ENCODE results near the gene COL3A1.
A peak's percentile ranks its signal among the peaks of the same experiment; 100 is the strongest.

COL3A1 gene

DNA sequence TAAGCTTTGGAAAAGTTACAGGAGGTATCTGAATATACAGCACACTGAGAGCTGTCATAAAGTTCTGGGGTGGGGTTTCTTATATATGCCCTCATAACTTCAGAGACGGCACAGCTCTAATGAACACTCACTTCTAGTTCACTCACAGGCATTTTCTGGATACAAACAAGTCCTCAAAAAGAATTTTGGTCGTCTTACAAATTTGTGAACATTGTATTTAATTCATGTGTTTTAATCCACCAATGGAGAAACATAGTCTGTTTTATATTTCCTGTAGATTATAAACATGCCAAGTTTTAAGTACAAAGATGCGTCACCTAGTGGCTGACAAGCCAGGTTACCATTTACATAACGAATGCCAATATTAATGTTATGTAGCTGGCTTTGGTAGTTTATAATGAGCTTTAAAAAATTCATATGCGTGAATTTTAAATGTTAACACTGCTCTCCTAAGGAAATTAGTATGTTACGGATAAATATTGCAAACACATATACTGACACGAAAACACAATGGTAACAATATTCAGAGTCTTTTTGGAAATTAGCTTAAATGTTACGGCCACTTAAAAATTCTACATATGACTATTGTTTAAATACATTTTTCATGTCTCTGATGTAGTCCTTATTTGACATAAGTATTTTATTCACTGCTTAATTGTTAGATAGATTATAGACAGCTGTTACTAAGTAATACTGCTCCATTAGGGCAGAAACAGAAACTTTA is 2.5 kb downstream of the COL3A1 start:
- peak; percentile 2 for DNase-seq

DNA sequence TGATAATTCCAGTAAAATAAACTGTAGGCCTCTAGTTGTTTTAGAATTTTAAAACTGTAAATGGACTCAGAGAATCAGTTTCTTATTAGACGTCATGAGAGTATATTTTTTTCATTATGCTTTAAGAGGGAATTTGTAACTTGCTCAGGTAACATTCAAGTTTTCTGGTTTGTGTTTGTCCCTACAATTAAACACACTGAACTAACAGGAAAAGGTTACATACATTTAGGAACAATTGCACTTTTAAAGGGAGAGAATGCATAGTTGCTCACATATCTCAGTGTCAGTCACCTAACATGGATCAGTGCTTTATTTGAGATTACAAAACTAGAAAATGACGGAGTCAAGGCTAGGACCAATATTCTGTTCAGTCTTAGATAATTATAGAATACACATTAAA is 3.1 kb downstream of the COL3A1 start:
- no peak for DNase-seq

DNA sequence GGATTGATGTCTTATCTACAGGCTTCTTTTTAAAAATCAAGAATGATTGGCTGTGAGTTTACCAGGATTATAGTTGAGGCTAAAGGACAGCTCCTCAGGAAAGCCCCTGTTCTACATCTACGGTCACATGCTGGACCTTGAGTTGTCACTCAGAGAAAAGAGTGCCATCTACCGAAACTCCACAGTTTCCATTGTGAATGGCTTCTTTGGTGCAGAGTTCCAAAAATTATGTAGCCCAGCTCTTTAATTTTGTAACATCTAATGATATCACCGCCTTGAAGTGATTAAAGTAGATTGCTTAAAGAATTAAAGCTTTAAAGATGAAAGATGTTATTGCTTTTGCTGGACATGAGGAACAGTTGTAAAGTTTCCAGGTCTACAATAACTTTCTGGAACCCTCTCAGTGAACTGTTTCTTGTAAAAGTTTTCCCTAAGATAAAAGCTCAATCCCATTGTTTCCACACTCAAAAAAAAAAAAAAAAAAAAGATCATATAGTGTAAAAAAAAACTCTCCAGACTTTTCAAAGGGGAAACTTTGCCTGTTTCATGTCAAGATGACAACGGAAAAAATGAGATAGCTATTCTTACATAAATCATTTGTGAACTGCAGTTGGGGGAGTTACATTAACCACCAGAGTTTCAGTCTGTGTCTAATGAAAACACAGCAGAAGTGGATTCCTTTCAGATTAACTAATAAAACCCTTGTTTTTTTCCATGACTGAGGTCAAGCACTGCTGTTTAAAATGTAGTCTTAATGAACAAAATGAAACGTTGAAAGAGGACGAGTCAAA is 4.3 kb downstream of the COL3A1 start:
- DNase-seq = peak; percentile 50

DNA sequence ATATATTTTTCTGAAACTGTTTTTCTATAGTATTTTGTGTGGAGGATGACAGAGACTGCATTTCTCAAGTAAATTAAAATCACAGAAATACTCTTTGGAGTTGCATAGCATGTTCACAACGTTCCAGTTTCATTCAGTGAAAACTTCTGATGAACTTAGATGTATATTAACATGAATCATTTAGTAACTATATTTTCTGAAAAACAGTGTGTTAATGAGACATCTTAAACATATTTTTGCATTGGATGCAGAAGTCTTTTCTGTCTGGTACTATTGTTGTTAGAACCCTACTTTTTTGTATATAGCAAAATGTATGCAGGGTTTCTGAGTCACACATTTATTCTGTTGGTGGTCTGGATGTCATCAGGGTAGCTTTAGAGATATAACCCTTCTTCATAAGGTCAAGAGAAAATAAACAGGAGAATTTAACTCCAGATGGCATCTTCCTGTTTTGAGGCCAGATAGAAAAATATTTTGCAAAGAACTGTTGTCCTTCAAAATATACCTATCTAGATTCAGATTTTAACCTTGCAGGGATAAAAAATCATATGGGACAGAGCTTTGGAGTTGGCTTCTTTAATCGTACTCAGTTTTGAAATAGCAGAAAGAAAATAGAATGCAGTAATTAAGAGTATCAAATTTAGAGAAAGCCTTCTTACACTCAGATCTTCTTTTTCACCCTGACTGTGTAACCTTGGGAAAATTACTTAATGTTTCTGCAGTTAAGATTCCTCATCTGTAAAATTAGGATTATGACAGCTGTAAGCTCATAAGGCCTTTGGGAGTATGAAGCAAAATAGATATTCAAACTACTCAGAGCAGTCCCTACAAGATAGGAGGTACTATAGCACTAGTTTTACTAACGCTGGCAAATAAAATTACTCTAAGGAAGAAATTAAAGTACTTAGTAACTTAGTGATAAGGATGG is 5.3 kb downstream of the COL3A1 start:
- no peak for DNase-seq

DNA sequence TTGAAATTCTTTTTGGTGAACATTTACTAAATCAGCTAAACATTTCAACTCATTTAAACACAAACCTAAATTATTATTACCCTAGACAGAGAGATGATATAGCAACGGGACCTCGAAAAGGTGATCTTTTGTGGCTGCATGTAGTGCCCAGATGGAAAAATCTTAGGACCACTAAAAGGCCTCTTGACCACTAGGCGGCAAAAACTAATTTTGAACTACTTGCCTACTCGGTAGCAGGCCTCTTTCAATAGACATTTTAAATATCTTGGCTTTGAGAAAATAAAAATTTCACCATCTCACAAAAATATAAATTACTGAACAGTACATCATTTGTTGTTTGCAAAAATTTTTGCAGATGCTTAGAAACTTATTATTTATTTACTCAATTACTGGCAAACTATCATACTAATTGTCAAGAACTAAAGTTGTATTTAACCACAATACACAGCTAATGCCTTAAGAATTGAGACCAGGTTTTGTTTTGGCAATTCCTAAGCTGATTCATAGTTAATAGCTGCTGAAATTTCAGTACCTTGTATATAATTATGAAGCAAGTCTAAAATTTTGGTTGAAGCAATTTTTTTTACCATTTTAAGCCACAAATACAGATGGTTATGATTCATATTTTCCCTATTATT is 9.4 kb downstream of the COL3A1 start:
- DNase-seq = peak; percentile 12

DNA sequence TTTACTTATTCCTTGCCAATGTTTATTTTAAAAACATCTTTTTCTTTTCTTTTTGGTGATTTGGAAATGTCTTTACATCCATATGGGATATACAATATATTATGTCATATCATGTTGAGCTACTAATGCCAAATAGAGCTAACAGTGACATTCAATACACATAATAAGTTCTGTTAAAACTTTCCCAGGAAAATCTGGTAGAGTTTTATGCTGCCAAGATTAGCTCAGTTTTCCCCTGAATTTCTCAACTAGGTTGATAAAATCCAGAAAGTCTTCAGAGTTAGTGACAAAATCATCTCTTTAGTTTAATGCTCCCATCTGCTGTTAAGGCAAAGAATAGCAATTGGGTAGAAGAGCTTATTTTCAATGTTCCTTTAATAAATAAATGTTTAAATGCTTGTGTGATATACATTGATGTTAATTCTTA is 9.9 kb downstream of the COL3A1 start:
- DNase-seq = peak; percentile 4

DNA sequence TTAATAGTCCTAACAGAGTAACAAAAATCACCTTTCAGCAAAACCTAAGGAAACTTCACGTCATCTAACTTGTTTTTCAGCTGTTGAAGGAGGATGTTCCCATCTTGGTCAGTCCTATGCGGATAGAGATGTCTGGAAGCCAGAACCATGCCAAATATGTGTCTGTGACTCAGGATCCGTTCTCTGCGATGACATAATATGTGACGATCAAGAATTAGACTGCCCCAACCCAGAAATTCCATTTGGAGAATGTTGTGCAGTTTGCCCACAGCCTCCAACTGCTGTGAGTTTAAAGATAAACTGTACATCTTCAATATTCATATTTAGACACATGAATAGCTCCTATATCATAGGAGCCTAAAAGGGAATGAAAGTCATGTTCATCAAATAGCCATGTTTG is 10.5 kb downstream of the COL3A1 start:
- no peak for DNase-seq

DNA sequence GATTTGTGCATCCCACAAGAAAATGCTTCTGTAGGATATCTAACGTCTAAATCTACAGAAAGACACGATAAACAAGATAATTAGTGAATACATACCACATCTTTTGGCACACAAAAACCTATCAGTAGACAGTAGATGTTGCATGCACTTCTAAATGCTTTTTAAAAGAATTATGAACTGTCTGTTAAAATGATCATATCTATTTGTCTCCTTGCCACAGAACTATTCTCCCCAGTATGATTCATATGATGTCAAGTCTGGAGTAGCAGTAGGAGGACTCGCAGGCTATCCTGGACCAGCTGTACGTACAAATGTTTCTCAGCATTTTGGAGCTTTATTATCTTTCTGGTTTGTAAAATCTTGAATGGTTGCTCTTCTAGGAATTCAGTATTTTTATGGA is 12.7 kb downstream of the COL3A1 start:
- DNase-seq = no peak

DNA sequence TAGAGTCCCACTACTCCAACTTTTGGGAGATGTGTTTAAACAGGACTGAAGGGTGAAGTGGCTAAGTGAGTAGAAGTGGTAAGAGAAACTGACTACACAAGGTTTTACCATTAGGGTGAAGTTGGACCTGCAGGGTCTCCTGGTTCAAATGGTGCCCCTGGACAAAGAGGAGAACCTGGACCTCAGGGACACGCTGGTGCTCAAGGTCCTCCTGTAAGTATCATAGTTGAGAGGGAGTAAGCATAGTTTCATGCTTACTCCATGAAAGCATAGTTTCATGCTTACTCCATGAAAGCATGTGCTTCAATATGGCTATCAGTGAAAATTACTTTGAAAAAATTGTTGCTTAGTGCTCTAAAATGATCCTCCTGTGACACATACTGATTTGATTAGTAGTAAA is 19.1 kb downstream of the COL3A1 start:
- no peak for DNase-seq

DNA sequence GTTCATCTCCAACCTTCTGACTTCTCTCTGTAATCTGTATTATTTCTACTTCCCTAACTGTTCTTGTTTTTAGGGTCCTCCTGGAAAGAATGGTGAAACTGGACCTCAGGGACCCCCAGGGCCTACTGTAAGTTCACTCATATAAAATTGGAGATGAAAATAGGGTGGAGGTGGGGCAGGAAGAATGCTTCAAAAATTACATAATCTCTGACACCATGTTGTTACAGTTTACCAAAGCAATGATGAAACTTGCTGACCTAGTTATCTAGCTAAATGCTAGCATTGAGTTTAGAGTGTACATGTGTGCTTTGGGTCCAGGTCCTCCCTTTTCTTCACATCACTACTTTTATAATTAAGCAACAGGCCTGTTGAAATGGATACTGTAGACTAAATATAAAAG is 23.1 kb downstream of the COL3A1 start:
- no peak for DNase-seq

DNA sequence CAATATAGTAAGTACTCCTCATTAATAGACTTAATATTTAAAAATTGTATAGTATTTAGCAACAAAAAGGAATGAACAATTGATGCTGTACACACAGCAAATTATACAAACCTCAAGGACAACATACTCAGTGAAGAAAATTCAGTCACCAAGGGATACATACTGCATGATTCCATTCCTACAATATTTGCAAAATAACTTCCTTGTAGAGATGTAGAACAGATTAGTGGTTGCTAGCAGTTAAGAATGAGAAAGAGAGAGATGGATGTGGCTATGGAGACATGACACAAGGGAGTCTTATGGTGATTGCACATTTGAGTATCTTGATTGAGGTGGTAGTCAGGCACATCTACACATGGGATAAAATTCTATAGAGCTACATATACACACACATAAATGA is 26.0 kb downstream of the COL3A1 start:
- DNase-seq = no peak

DNA sequence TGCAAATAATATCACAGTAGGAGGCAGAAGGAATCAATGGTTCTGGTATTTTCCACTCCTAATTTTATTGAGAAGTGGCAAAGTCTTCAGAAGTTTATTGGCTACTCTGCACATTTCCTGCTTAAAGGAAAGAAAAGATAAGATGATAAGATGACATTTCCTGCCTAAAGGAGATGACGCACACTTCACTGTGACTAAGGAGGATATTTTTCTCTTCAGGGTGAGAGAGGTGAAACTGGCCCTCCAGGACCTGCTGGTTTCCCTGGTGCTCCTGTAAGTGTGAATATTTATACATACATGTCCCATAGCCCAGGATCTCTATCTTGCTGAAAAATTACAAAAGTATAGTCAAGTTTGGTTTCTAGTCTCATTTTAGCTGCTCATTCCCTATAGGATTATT is 27.9 kb downstream of the COL3A1 start:
- DNase-seq = no peak

DNA sequence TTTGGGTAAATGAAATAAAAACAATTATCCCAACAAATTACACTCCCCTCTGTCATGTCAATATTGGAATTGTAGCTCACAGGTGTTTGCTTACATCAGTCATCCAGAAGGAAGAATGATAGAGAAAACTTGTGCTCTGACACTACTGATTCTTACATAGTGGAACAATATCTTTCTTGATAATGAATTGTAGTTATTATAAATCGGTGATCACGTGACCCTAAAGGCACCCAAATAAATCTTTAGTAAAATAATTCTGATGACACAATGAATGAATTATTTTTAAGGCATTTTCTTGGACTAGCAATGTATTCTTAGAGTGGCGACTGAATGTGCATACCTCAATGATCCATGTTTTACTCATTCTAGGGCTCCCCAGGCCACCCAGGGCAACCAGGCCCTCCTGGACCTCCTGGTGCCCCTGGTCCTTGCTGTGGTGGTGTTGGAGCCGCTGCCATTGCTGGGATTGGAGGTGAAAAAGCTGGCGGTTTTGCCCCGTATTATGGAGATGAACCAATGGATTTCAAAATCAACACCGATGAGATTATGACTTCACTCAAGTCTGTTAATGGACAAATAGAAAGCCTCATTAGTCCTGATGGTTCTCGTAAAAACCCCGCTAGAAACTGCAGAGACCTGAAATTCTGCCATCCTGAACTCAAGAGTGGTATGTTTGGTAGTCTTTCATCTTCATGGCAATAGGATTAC is 34.5 kb downstream of the COL3A1 start:
- peak; percentile 34 for DNase-seq

DNA sequence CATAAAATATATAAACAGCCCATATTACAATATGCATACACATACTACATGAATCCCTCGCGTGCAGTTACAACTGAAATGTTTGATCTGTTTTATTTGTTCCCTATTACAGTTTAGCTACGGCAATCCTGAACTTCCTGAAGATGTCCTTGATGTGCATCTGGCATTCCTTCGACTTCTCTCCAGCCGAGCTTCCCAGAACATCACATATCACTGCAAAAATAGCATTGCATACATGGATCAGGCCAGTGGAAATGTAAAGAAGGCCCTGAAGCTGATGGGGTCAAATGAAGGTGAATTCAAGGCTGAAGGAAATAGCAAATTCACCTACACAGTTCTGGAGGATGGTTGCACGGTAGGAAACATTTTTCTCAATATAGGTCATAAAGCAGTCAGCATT is 36.4 kb downstream of the COL3A1 start:
- no peak for DNase-seq

DNA sequence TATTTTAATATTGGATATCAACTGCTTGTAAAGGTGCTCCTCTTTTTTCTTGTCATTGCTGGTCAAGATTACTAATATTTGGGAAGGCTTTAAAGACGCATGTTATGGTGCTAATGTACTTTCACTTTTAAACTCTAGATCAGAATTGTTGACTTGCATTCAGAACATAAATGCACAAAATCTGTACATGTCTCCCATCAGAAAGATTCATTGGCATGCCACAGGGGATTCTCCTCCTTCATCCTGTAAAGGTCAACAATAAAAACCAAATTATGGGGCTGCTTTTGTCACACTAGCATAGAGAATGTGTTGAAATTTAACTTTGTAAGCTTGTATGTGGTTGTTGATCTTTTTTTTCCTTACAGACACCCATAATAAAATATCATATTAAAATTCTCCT is 38.2 kb downstream of the COL3A1 start:
- DNase-seq = no peak

DNA sequence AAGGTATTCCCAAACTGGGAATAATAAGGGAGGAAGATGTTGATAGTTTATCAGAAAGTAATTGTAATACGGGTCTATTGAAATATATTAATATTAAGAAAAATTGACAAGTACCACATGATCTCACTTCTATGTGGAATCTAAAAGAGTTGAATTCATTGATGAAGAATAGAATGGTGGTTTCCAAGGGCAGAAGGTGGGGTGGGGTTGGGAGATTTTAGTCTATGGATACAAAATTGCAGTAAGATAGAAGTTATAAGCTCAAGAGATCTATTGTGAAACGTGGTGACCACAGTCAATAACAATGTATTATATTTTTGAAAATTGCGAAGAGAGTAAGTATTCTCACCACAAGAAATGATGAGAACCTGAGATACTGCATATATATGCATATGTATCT is 38.9 kb downstream of the COL3A1 start:
- no peak for DNase-seq

DNA sequence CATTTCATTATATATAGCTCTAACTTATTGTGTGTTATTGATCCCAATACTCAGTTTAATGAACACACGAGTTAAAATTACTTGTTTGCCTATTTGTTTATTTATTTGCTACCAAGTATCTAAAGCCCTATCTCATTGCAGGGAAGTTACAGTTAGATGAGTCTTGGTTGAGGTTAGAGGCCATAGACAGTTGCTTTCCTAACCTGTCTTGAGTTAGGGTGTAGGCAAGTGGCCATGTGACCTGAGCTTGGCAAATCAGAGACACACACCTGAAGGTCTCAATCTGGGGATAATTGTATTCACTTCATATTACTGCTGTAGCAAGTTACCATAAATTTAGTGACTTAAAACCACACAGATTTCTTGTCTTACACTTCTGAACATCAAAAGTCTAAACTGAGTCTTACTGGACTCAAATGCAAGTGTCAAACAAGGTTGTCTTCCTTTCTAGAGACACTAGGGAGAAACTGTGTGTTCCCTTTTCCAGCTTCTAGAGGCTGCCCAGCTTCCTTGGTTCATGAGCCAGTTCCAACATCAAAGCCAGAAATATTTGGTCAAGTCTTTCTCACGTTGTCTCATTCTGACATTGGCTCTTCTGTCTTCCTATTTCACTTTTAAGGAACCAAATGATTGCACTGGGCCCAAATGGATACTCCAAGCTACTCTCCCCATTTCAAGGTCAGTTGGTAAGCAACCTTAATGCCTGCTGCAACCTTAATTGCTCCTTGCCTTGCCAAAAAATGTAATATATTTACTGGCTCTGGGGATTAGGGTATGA is 39.7 kb downstream of the COL3A1 start:
- no peak for DNase-seq

DNA sequence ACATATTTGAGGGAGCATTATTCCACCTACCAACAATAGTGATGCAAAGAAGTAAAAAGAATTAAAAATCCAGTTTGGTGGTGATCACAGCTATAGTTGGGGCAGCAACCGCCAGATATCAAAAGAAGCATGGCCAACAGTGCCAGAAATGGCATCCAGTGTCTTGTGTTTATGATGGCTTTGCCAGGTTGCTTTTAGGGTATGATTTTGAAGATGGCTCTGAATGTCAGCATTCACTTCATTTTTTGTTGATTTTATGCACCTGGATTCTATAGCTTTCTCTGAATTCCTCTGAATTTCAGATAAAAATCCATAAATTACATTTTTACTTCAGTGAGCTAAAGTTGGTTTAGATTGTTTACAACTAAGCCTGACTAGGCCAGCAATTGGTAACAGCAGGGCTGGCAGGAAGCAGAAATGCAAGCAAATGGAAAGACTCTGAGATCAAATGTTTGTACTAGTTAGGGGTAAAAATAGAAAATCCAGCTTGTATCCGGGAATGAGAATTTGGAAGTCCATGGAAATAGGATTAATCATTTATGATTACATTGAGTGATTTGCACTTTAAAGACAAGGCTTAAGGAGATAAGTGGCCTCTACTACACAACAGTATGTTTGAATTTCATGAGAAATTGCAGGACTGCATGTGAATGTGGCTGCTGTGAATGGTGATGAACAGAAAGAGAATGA is 40.4 kb downstream of the COL3A1 start:
- no peak for DNase-seq

DNA sequence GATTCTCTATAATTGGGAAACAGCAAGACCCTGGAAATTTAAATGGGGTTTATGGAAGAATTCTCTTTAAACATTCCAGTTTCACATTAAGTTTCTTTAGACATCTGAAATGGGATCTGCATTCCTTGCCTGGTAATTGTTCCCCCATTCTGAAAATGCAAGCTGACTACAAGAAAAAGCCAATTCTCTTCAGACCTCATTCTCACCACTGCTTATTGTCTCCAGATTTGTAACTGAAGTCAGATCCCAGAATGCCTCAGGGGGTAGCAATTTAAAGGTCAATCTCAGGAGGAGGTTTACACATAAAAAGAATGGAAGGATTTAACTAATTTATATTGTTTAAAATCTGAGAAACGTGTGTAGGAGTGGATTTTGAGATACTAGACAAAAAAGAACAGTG is 41.2 kb downstream of the COL3A1 start:
- DNase-seq = no peak

DNA sequence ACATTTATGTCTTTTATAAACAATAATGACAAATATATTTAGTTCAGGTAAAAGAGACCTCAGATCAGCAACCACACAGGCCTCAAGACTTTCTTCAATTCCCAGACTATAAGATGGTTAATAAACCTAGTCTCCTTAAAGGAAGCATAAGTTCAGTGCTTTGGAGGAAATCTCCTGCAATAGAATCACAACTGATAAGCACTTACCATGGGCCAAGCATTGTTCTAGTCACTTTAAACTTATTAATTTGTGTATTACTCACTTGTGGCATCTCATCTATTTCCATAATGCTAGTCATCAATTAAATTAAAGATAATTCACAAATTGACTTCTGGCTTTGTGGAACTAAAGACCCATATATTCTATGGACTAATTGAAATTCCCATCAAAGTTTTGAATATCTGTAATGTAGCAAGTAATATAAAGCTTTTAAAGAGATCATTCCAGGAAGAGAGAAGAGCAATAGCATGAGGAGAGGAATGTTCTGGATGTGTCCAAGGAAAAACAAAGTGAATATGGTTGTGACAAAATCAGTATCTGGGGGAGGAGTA is 42.2 kb downstream of the COL3A1 start:
- no peak for DNase-seq

DNA sequence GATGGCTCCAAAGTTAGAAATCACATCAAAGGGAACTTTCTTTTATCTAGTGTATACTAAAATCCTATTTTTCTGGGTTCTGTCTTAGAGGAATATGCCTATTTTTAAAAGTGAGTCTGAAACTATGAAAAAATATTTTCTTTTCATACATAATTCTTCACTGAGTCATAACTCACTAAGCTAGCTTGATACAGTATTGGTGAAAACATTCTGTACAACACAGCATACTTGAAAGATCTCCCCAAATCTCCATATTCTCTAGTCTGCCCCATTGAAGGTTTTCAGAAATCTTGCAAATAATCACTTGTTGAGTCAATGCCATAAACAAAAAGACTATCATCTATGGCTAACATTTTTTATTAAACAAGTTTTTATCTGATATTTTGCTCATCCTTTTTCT is 44.5 kb downstream of the COL3A1 start:
- DNase-seq = no peak
